Body of pancreas (tissue), 4 donors: ENCODE data around the gene EBF3.

Experiments used
- CTCF ChIP-seq, 7 experiments: fragments of 450-650 bp in 4 of 7; fragments of 200-600 bp in 3 of 7; sonication (generic) in 3 of 7; IDR thresholded peaks; one replicate each; pipeline ENCODE4 v1.5.1; 2016 to 2019; ENCODE audit warnings: antibody characterized with exemption in 7 of 7
- POLR2A ChIP-seq, 3 donors: fragments of 450-650 bp; IDR thresholded peaks; one replicate each; pipeline ENCODE4 v1.6.1; 2016; ENCODE audit warnings: antibody characterized with exemption in 3 of 3, mild to moderate bottlenecking in 2 of 3

DNA sequence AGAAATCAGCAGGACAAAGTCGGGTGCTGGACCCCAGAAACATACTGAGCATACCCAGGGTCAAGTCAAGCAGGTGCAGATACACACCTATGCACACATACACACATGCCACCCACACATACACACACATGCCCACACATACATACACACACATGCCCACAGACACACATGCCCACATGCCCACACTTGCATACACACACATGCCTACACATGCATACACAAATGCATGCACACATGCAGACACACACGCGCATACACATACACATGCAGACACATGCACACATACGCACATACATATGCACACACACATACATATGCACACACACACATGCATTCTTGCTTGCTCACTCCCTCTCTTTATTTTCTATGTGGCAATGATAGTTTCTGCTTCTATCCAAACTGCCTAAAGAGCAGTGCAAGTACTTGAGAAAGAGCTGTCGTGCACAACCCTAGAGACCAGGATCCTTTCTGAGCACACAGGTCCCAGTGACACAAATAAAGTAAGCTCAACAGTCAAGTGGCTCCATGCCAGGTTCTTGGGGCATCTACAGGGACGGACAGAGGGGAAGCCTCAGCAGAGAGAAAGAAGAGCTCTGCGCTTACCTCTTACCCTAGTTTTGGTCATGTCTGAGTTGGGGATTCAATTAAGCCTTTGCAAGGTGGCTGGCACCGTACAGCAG, 83.7 kb downstream of the EBF3 start:
- no peak for TF ChIP-seq CTCF (IDR thresholded peaks at IDR 0.05)
- TF ChIP-seq POLR2A (IDR thresholded peaks at IDR 0.05), result no peak
